ENCODE results near the gene STAC3.

Gene STAC3

GRCh38 chr12:57273516-57273915, 22.5 kb upstream of the STAC3 start:
- H3K4me3 ChIP-seq (ENCODE audit: low read length): no peak overlapping the region
- DNase-seq (ENCODE audit: low read depth): no peak
- no peak for TF ChIP-seq CTCF (conservative IDR thresholded peaks at IDR 0.05; ENCODE audit: low read depth, low read length)

GRCh38 chr12:57272337-57273151, 21.6 kb upstream of the STAC3 start:
- no peak for TF ChIP-seq CTCF (conservative IDR thresholded peaks at IDR 0.05; ENCODE audit: low read depth, low read length)
- DNase-seq (ENCODE audit: low read depth): no peak
- no peak overlapping the region for H3K4me3 ChIP-seq (ENCODE audit: low read length)

- no peak overlapping the region for H3K4me3 ChIP-seq (ENCODE audit: low read length)
- DNase-seq (ENCODE audit: low read depth): no peak
- TF ChIP-seq CTCF (conservative IDR thresholded peaks at IDR 0.05; ENCODE audit: low read depth, low read length): no peak
These were observed 20.0 kb upstream of the STAC3 start for GRCh38 chr12:57270966-57271470.

- TF ChIP-seq CTCF (conservative IDR thresholded peaks at IDR 0.05; ENCODE audit: low read depth, low read length): no peak
- H3K4me3 ChIP-seq (ENCODE audit: low read length): no peak overlapping the region
These were observed 17.3 kb upstream of the STAC3 start for GRCh38 chr12:57268264-57268663.

GRCh38 chr12:57266681-57267080, 15.7 kb upstream of the STAC3 start:
- no peak for DNase-seq (ENCODE audit: low read depth)
- no peak for TF ChIP-seq CTCF (conservative IDR thresholded peaks at IDR 0.05; ENCODE audit: low read depth, low read length)
- no peak overlapping the region for H3K4me3 ChIP-seq (ENCODE audit: low read length)

More at GRCh38 chr12:57268264-57268663, 17.3 kb upstream of the STAC3 start:
- no peak for DNase-seq (ENCODE audit: low read depth)

- no peak overlapping the region for H3K4me3 ChIP-seq (ENCODE audit: low read length)
- DNase-seq (ENCODE audit: low read depth): no peak
- no peak for TF ChIP-seq CTCF (conservative IDR thresholded peaks at IDR 0.05; ENCODE audit: low read depth, low read length)
These were observed 12.1 kb upstream of the STAC3 start for GRCh38 chr12:57263096-57263495.
